GM12865 (cell line): ENCODE results near the gene ING5.

Source experiments
- DNase-seq: peaks from one replicate; pipeline ENCODE4 v3.0.0; 2010; ENCODE audit warnings: low read depth
- H3K4me3 ChIP-seq: 2 replicates; pipeline ENCODE4 v1.5.1; 2011; ENCODE audit warnings: mild to moderate bottlenecking, low read depth, low read length, control low read depth
- TF ChIP-seq, protein P1 (sequence below): IDR thresholded peaks from 2 replicates; pipeline ENCODE4 v1.5.1; 2011; ENCODE audit warnings: low read length, control low read depth, low read depth, inconsistent platforms; ENCODE audit not compliant: insufficient read depth; ENCODE audit errors: missing control alignments

The ING5 gene

GRCh38 chr2:241760301-241760771 lies 58.5 kb downstream of the ING5 start:
- TF ChIP-seq, protein P1, sequence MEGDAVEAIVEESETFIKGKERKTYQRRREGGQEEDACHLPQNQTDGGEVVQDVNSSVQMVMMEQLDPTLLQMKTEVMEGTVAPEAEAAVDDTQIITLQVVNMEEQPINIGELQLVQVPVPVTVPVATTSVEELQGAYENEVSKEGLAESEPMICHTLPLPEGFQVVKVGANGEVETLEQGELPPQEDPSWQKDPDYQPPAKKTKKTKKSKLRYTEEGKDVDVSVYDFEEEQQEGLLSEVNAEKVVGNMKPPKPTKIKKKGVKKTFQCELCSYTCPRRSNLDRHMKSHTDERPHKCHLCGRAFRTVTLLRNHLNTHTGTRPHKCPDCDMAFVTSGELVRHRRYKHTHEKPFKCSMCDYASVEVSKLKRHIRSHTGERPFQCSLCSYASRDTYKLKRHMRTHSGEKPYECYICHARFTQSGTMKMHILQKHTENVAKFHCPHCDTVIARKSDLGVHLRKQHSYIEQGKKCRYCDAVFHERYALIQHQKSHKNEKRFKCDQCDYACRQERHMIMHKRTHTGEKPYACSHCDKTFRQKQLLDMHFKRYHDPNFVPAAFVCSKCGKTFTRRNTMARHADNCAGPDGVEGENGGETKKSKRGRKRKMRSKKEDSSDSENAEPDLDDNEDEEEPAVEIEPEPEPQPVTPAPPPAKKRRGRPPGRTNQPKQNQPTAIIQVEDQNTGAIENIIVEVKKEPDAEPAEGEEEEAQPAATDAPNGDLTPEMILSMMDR: no peak
- H3K4me3 ChIP-seq: no peak overlapping the region
- no peak for DNase-seq

DNA sequence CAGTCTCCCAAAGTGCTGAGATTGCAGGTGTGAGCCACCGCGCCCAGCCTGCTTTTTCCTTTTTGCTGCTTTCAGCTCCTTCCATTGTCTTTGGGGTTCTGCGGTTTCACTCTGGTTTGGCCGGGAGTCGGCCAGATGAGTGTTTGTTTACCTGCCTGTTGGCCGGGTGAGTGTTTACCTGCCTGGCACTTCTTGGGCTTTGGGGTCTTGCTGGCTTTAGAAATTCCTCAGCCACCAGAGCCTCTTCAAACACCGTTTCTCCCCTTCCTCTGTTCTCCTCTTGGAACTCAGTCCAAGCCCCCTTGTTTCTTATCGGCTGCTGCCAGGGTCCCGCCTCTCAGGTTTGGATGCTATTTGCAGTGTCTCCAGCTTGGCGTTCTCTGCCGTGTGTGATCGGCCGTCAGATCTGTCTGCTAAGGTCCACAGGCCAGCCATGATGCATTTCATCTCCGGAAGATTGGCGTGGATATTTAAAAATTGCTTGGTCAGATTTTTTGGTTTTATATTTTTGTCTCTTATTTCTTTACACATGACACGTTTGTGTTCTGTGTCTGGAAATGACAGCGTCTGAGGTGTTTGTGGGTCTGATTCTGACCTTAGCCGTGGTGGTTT lies 60.6 kb downstream of the ING5 start:
- TF ChIP-seq, protein P1: no peak
- no peak for DNase-seq
- H3K4me3 ChIP-seq: no peak overlapping the region

- no peak overlapping the region for H3K4me3 ChIP-seq
- DNase-seq: peak; percentile 75
- TF ChIP-seq, protein P1: no peak
Measured at GRCh38 chr2:241762933-241763369, 61.1 kb downstream of the ING5 start.

DNA sequence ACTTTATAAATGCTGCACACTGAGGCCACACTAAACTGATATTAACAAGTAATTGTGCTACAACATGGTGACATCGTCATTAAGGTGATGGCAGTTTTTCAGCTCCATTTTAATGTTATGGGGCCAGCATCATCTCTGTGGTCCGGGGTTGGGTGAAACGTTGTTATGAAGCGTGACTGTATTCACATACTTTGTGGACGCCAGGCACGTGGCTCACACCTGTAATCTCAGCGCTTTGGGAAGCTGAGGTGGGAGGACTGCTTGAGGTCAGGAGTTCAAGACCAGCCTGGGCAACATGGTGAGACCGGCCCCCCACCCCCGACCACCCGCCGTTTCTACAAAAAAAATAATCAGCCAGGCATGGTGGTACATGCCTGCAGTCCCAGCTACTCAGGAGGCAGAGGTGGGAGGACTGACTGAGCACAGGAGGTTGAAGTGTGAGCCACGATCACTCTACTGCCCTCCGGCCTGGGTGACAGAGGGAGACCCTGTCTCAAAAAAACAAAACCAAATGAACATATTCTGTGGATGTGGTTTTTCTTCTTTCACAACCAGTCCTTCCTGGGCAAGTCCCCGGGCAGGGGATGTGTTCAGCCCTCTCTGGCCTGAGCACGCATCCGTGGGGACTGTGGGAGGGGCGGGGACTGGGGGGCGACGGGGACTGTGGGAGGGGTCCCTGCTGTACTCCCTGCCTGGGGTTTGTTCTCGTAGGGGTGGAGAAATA lies 61.9 kb downstream of the ING5 start:
- DNase-seq: no peak
- TF ChIP-seq, protein P1: no peak

DNA sequence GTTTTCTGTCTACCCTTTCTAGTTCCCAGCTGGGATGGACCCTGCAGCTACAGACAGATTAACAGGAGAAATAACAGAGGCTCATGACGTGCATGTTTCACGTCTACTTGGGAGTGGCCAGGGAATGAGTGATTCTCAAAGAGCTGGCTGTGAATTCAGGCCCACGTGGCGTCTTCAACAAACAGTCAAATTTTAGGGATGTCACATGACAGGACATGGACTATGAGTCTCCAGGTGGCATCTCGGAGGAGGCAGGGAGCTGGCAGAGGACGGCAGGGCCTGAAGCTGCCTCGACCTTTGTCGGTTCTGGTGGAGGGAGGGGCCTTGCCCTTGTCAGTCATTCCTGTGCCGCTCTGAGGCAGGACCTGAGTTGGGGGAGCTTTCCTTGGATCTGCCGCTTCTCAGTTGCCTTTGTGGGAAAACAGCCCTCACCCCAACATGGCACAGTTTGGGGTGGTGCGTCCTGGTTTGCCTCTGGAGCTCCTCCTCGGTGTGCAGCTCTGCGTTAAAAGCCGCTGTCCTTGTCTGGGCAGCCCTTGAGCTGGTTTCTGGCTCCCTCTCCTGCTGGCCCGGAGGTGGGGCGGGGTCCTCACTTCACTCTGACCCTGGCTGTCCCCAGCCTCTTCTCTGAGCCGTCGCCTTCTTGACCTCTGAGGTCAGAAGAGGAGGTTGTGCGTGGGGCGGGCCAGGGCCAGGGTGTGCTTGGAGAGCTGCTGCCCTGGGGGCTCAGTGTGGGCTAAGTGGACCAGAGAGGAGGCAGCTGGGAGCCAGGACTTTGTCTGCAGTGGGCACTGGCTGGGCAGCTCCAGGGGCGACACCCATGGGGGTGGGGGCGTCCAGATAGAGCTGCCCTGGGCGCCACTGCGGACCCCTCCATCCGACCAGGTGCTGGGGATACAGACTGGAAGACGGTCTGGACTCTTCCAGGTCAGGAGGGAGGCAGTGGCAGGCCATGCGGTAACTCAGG lies 62.7 kb downstream of the ING5 start:
- DNase-seq: no peak
- H3K4me3 ChIP-seq: no peak overlapping the region
- TF ChIP-seq, protein P1: no peak

More for the DNA sequence above, 61.9 kb downstream of the ING5 start:
- H3K4me3 ChIP-seq: no peak overlapping the region

- H3K4me3 ChIP-seq: no peak overlapping the region
- no peak for DNase-seq
- TF ChIP-seq, protein P1: no peak
Measured at GRCh38 chr2:241767464-241768250, 65.8 kb downstream of the ING5 start.
